IMR-90 (cell line): ENCODE results near the gene SPG11. TPM values are rescaled to one million over a fixed set of nuclear protein-coding genes. Genes with fewer than 3 reads are reported as not detected.

Experiments used
- ATAC-seq: fragments of 200-7000 bp; cut with Tn5 transposase; 2 replicates; pipeline ENCODE4 v1.9.1; 2020; ENCODE audit warnings: low read depth, mild to moderate bottlenecking, moderate library complexity
- BruUV-seq: library from RNA; stranded (reverse); fragments of 400-500 nt; replicated peaks from 2 replicates; lab custom pipeline; 2021; lab: Mats Ljungman, UMichigan
- CTCF ChIA-PET: fragments of 300-600 bp; formaldehyde crosslinking; extraction: SDS; loops from one replicate; lab custom pipeline; 2021; ENCODE audit warnings: antibody characterized with exemption; lab: Yijun Ruan, JAX
- POLR2A ChIA-PET: fragments of 300-600 bp; sonication (Branson Sonifier 250); formaldehyde crosslinking; loops from one replicate; lab custom pipeline; 2022; ENCODE audit warnings: antibody characterized with exemption; ENCODE audit not compliant: unreplicated experiment; lab: Charles Lee
- DNase-seq: peaks from one replicate; pipeline ENCODE4 v3.0.0; 2013
- H2AFZ ChIP-seq: replicated peaks from 2 replicates; pipeline ENCODE3; 2013; ENCODE audit warnings: low read length, mild to moderate bottlenecking; ENCODE audit not compliant: poor library complexity
- H2AK5ac ChIP-seq: 2 replicates; pipeline ENCODE4 v1.6.1; 2013; ENCODE audit warnings: low read depth, low read length, inconsistent platforms
- H2AK9ac ChIP-seq: replicated peaks from 2 replicates; pipeline ENCODE3; 2013; ENCODE audit warnings: mild to moderate bottlenecking, low read depth, low read length, moderate library complexity; ENCODE audit not compliant: poor library complexity
- H2BK120ac ChIP-seq: 2 replicates; pipeline ENCODE4 v1.6.1; 2013; ENCODE audit warnings: low read depth, low read length, inconsistent platforms
- H2BK15ac ChIP-seq: 3 replicates; pipeline ENCODE4 v1.6.1; 2013; ENCODE audit warnings: low read depth, low read length, inconsistent platforms
- H2BK20ac ChIP-seq: 2 replicates; pipeline ENCODE4 v1.6.1; 2013; ENCODE audit warnings: low read depth, mild to moderate bottlenecking, inconsistent platforms, low read length, moderate library complexity
- H2BK5ac ChIP-seq: 2 replicates; pipeline ENCODE4 v1.6.1; 2013; ENCODE audit warnings: mild to moderate bottlenecking, low read depth, low read length, inconsistent platforms; ENCODE audit not compliant: poor library complexity, severe bottlenecking
- H3K14ac ChIP-seq: replicated peaks from 2 replicates; pipeline ENCODE4 v1.6.1; 2013; ENCODE audit warnings: low read depth, low read length, inconsistent platforms
- H3K18ac ChIP-seq: 2 replicates; pipeline ENCODE4 v1.6.1; 2013; ENCODE audit warnings: low read depth, low read length, control low read depth
- H3K23ac ChIP-seq: 2 replicates; pipeline ENCODE4 v1.6.1; 2013; ENCODE audit warnings: low read depth, low read length, inconsistent platforms
- H3K27ac ChIP-seq: 2 replicates; pipeline ENCODE4 v1.5.1; 2013; ENCODE audit warnings: mild to moderate bottlenecking, control low read depth, low read length; ENCODE audit not compliant: insufficient read depth
- H3K27me3 ChIP-seq: 2 replicates; pipeline ENCODE4 v1.6.1; 2013; ENCODE audit warnings: low read length; ENCODE audit not compliant: control insufficient read depth, insufficient read depth
- H3K36me3 ChIP-seq: 2 replicates; pipeline ENCODE4 v1.6.1; 2013; ENCODE audit warnings: low read length, mixed read lengths; ENCODE audit not compliant: control insufficient read depth, insufficient read depth
- H3K4ac ChIP-seq: 2 replicates; pipeline ENCODE4 v1.6.1; 2013; ENCODE audit warnings: low read depth, low read length, inconsistent platforms
- H3K4me1 ChIP-seq: 2 replicates; pipeline ENCODE4 v1.6.1; 2013; ENCODE audit warnings: low read length, mixed read lengths; ENCODE audit not compliant: control insufficient read depth, insufficient read depth
- H3K4me2 ChIP-seq: 2 replicates; pipeline ENCODE4 v1.6.1; 2013; ENCODE audit warnings: low read depth, mild to moderate bottlenecking, control low read depth, low read length, moderate library complexity
- H3K4me3 ChIP-seq: 2 replicates; pipeline ENCODE4 v1.5.1; 2013; ENCODE audit warnings: low read depth, mild to moderate bottlenecking, control low read depth, low read length, moderate library complexity; ENCODE audit not compliant: insufficient read depth
- H3K56ac ChIP-seq: 2 replicates; pipeline ENCODE4 v1.6.1; 2013; ENCODE audit warnings: low read length, inconsistent platforms; ENCODE audit not compliant: insufficient read depth; ENCODE audit errors: extremely low read depth
- H3K79me1 ChIP-seq, 2 experiments: 2 replicates each; pipeline ENCODE4 v1.6.1; 2013; ENCODE audit warnings: low read length in 2 of 2, inconsistent platforms in 1 of 2, low read depth in 1 of 2
- H3K9ac ChIP-seq: 2 replicates; pipeline ENCODE4 v1.6.1; 2013; ENCODE audit warnings: low read depth, low read length, control low read depth
- H3K9me1 ChIP-seq: 2 replicates; pipeline ENCODE4 v1.6.1; 2013; ENCODE audit warnings: low read length, inconsistent platforms; ENCODE audit not compliant: insufficient read depth
- H3K9me3 ChIP-seq: 2 replicates; pipeline ENCODE4 v1.6.1; 2013; ENCODE audit warnings: low read length; ENCODE audit not compliant: control insufficient read depth, insufficient read depth
- H4K20me1 ChIP-seq: 2 replicates; pipeline ENCODE4 v1.6.1; 2013; ENCODE audit warnings: low read length, inconsistent platforms; ENCODE audit not compliant: insufficient read depth
- H4K5ac ChIP-seq: 2 replicates; pipeline ENCODE4 v1.6.1; 2013; ENCODE audit warnings: mild to moderate bottlenecking, low read depth, low read length, control low read depth
- H4K8ac ChIP-seq, 2 experiments: 2 replicates each; pipeline ENCODE4 v1.6.1; 2013; ENCODE audit warnings: low read depth in 2 of 2, low read length in 2 of 2, control low read depth in 1 of 2, inconsistent platforms in 1 of 2
- H4K91ac ChIP-seq: 2 replicates; pipeline ENCODE4 v1.6.1; 2013; ENCODE audit warnings: low read depth, low read length, inconsistent platforms; ENCODE audit not compliant: insufficient read depth
- BHLHE40 ChIP-seq: fragments of 150-350 bp; IDR thresholded peaks from 2 replicates; pipeline ENCODE4 v1.6.1; 2016; ENCODE audit warnings: mild to moderate bottlenecking, low read depth, low read length
- CEBPB ChIP-seq: IDR thresholded peaks from 2 replicates; pipeline ENCODE4 v1.6.1; 2012; ENCODE audit warnings: low read depth, low read length, improper control_type of control experiment
- CHD1 ChIP-seq: IDR thresholded peaks from 2 replicates; pipeline ENCODE4 v1.6.1; 2012; ENCODE audit warnings: low read depth, low read length, improper control_type of control experiment
- CTCF ChIP-seq: conservative IDR thresholded peaks from 2 replicates; pipeline ENCODE4 v1.5.1; 2012; ENCODE audit warnings: mild to moderate bottlenecking, low read depth, low read length, improper control_type of control experiment
- ELK1 ChIP-seq: fragments of 150-350 bp; IDR thresholded peaks from 2 replicates; pipeline ENCODE4 v1.6.1; 2016; ENCODE audit warnings: low read depth, mild to moderate bottlenecking, low read length, moderate library complexity, borderline replicate concordance
- FOS ChIP-seq: fragments of 150-350 bp; IDR thresholded peaks from 2 replicates; pipeline ENCODE4 v1.6.1; 2016; ENCODE audit warnings: low read depth, low read length
- MAFK ChIP-seq: IDR thresholded peaks from 2 replicates; pipeline ENCODE4 v1.6.1; 2012; ENCODE audit warnings: low read depth, low read length, improper control_type of control experiment
- MAZ ChIP-seq: IDR thresholded peaks from 2 replicates; pipeline ENCODE4 v1.6.1; 2012; ENCODE audit warnings: low read depth, mild to moderate bottlenecking, low read length, improper control_type of control experiment, moderate library complexity, borderline replicate concordance
- MXI1 ChIP-seq: IDR thresholded peaks from 2 replicates; pipeline ENCODE4 v1.6.1; 2012; ENCODE audit warnings: low read depth, mild to moderate bottlenecking, low read length, moderate library complexity, borderline replicate concordance
- NFE2L2 ChIP-seq: fragments of 150-350 bp; IDR thresholded peaks from 2 replicates; pipeline ENCODE4 v1.6.1; 2016; ENCODE audit warnings: low read depth, mild to moderate bottlenecking, low read length
- POLR2A ChIP-seq: IDR thresholded peaks from 2 replicates; pipeline ENCODE4 v1.6.1; 2012; ENCODE audit warnings: mild to moderate bottlenecking, low read depth, low read length
- RAD21 ChIP-seq: IDR thresholded peaks from 2 replicates; pipeline ENCODE4 v1.6.1; 2012; ENCODE audit warnings: low read length, improper control_type of control experiment
- RCOR1 ChIP-seq: IDR thresholded peaks from 2 replicates; pipeline ENCODE4 v1.6.1; 2012; ENCODE audit warnings: mild to moderate bottlenecking, low read length, improper control_type of control experiment; ENCODE audit not compliant: insufficient replicate concordance
- RFX5 ChIP-seq: IDR thresholded peaks from 2 replicates; pipeline ENCODE4 v1.8.0; 2012; ENCODE audit warnings: low read depth, mild to moderate bottlenecking, low read length, moderate library complexity
- SMC3 ChIP-seq: fragments of 150-350 bp; IDR thresholded peaks from 2 replicates; pipeline ENCODE4 v1.6.1; 2016; ENCODE audit warnings: low read depth, mild to moderate bottlenecking, antibody characterized with exemption, low read length, moderate library complexity
- USF2 ChIP-seq: fragments of 150-350 bp; IDR thresholded peaks from 2 replicates; pipeline ENCODE4 v1.6.1; 2017; ENCODE audit warnings: mild to moderate bottlenecking, antibody characterized with exemption, low read length, low read depth
- WGBS, 2 experiments: methylation state at CpG; one replicate each; pipeline versions ENCODE4 v1.1.5 to v1.1.7; 2013; ENCODE audit warnings: missing lambda C conversion rate in 2 of 2; ENCODE audit not compliant: insufficient read length in 1 of 2; ENCODE audit errors: extremely low coverage in 2 of 2; 5-methylcytosine and 5-hydroxymethylcytosine counted together
- dilution Hi-C: fragments of 300-500 bp; cut with HindIII; formaldehyde crosslinking; loops from one replicate; pipeline ENCODE4 v1.14.3; 2018; ENCODE audit warnings: low sequenced_read_pairs; ENCODE audit not compliant: unreplicated experiment
- in situ Hi-C: fragments of 300-500 bp; cut with MboI; formaldehyde crosslinking; loops from 3 replicates; pipeline ENCODE4 v1.14.3; 2019; ENCODE audit warnings: low sequenced_read_pairs, inconsistent platforms, mixed read lengths
- intact Hi-C: fragments of 100-400 bp; cut with micrococcal nuclease; formaldehyde crosslinking; loops from 2 replicates; pipeline ENCODE4 v1.10.0; 2022
- polyA plus RNA-seq, 3 experiments: library from polyadenylated mRNA; depleted of rRNA; stranded (reverse); fragments of >200 nt; gene quantifications; 2 replicates each; pipeline ENCODE4 v1.2.3, GENCODE V29; 2012; ENCODE audit warnings: low replicate concordance in 1 of 3
- total RNA-seq: library from RNA; depleted of rRNA; stranded (reverse); fragments of >200 nt; gene quantifications from 2 replicates; pipeline ENCODE4 v1.2.3, GENCODE V29; 2012

Gene SPG11
- total and polyA plus RNA-seq, 2 of the 4 experiments (the other 2 are of a cell fraction) = 30.8 to 32.6 TPM

- H2AFZ ChIP-seq = no peak overlapping the region
- no peak overlapping the region for H2BK15ac ChIP-seq
- no peak for ATAC-seq
- peaks cover 15 to 28% of the 10 kb centered on the region in 2 experiments; a peak in 3 of 4 replicates for H3K79me1 ChIP-seq
- H4K91ac ChIP-seq = no peak overlapping the region
- TF ChIP-seq RFX5 (no peak), SMC3 (no peak), NFE2L2 (no peak), MAFK (no peak), MXI1 (no peak), CEBPB (no peak), USF2 (no peak), ELK1 (no peak), RCOR1 (no peak), MAZ (no peak), CTCF (no peak), POLR2A (no peak), FOS (no peak), CHD1 (no peak), BHLHE40 (no peak), RAD21 (no peak)
- H3K9me1 ChIP-seq = peaks cover 4% of the 10 kb centered on the region; the same call in 1 of the 2 replicates
- in situ Hi-C loops (no loop called here), intact Hi-C loops (no loop called here), dilution Hi-C loops (no loop called here)
- H3K9ac ChIP-seq = no peak overlapping the region
- no peak overlapping the region for H3K4me3 ChIP-seq
- no peaks in the 10 kb centered on the region for H3K9me3 ChIP-seq
- 0 out of 2 replicates have a peak, but pooled peaks cover 3% of the 10 kb centered on the region for H3K4me1 ChIP-seq
- H2BK120ac ChIP-seq = no peak overlapping the region
- H2BK20ac ChIP-seq = no peak overlapping the region
- H3K14ac ChIP-seq = no peak overlapping the region
- peaks cover 7% of the 10 kb centered on the region for H3K36me3 ChIP-seq
- no peak overlapping the region for H3K56ac ChIP-seq
- H3K4ac ChIP-seq = no peak overlapping the region
- H3K27me3 ChIP-seq = no peaks in the 10 kb centered on the region
- WGBS, 2 experiments = no CpG with 5 or more reads among the region's 3 CpGs
- POLR2A ChIA-PET = no interaction called here
- no peak overlapping the region for H3K27ac ChIP-seq
- no peak overlapping the region for H4K8ac ChIP-seq
- no peak overlapping the region for H2AK5ac ChIP-seq
- DNase-seq = no peak
- CTCF ChIA-PET = no interaction called here
- no peak overlapping the region for H3K4me2 ChIP-seq
- H2BK5ac ChIP-seq = no peak overlapping the region
- no peak overlapping the region for H2AK9ac ChIP-seq
- no peak overlapping the region for H3K23ac ChIP-seq
- H3K18ac ChIP-seq = no peak overlapping the region
- no peak overlapping the region for H4K5ac ChIP-seq
- no TSS peak for BruUV-seq
- H4K20me1 ChIP-seq = no peaks in the 10 kb centered on the region
Measured at GRCh38 chr15:44659056-44659455, 4.4 kb downstream of the SPG11 start.
